Left renal cortex interstitium (tissue), 4 donors: ENCODE results near the gene OR6C4. TPM values are rescaled to one million over a fixed set of nuclear protein-coding genes. Genes with fewer than 3 reads are reported as not detected.
"Not testable (repeated sequence)": the region's sequence is repeated elsewhere in the genome, so short reads cannot be mapped to it uniquely, and the experiment has no call there.

ENCODE experiments used
- DNase-seq, 4 donors: peaks; one replicate each; pipeline ENCODE4 v3.0.0-alpha.2; 2013; ENCODE audit warnings: low read depth in 4 of 4, low spot score in 2 of 4, missing footprints in 1 of 4
- polyA plus RNA-seq, 4 donors: library from polyadenylated mRNA; unstranded; fragments of 120-200 nt; gene quantifications; one replicate each; pipeline ENCODE4 v1.2.1, GENCODE V29; 2013; ENCODE audit not compliant: insufficient read length in 4 of 4

OR6C4 gene
- polyA plus RNA-seq, result under 1 TPM in 1 of 4 donors, not detected in 3; 0.03 TPM

DNA sequence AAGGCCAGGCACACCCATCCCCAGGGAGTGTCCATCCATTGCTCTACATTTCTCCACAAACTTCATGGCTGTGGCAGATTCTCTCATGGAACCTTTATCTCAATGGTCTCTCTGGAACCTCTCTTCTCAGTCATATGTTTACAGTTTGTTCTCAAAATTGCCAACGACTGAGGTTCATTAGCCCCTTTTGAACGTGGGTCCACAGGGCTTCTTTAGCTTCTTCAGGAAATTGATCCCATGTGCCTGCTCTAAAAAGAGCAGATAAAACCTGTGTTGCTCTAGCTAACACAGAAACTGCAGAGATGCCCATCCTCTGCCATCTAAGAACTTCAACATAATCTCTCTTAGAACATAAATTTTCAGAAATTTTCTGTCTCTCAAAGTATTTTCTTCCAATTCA is at the start of gene OR6C4:
Gene OR6C4 (plus strand): TSS at position 301 of the 400 bp plus-strand sequence. CDS start 1,625 bp downstream, outside the sequence.
- DNase-seq, result no peak

DNA sequence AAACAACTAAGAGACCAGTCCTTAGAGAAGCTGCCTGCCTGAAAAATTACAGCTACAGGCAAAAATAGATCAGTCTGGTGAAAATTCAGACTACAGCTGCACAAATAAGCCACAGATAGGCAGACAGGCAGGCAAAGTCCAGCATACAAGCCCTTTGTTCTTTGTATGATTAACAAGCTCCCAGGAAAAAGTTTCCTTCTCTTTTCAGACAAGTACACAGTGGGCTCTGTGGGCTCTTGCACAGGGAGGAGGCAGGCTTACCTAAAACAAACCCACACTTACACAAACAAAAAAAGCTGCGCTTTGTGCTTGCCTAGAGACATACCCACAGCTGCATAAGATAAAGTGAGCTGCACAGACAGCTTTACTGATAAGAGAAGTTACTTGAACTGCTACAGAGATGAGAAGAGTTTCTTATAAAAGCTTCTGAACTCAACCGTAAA is 49.6 kb upstream of the OR6C4 start:
- DNase-seq, result peak in 1 of 4 donors; percentile 3

DNA sequence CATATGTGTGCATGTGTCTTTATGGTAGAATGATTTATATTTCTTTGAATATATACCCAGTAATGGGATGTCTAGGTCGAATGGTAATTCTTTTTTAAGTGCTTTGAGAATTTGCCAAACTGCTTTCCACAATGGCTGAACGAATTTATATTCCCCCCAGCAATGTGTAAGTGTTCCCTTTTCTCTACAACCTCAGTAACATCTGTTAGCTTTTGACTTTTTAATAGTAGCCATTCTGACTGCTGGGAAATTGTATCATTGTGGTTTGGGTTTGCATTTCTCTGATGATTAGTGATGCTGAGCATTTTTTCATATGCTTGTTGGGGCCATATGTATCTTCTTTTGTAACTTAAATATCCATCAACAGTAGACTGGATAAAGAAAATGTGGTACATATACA is 47.8 kb upstream of the OR6C4 start:
- no peak for DNase-seq

DNA sequence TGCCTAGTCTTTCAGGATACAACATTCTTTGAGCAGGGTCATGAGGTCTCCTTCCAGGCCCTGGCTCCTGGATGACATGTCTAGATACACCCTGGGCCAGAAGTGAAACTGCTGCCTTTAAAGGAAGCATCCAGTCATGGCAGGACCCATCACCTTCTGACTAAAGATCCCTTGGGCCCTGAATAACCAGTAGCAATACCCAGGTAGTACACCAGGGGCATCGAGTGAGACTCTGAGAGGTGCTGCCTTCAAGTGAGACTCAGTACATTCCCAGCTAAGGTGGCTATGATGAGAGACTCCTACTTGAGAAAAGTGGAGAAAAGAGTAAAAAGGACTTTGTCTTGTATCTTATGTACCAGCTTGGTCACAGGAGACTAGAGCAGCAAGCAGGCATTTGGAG is 33.7 kb upstream of the OR6C4 start:
- no peak for DNase-seq

DNA sequence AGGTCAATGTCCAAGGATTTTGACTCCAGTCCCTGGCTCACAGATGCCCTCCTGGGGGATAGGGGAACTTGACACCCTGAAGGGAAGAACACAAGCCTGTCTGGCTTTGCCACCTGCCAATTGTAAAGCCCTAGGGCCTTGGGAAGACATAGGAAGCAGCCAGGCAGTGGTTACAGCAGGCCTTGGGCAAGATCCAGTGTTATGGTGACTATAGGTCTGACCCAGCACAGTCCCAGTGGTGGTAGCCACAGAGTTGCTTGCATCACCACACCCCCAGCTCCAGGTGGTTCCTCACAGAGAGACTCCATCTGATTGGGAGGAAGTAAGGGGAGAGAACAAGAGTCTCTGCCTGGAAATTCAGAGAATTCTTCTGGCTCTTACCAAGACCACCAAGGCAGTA is 33.0 kb upstream of the OR6C4 start:
- no peak for DNase-seq

DNA sequence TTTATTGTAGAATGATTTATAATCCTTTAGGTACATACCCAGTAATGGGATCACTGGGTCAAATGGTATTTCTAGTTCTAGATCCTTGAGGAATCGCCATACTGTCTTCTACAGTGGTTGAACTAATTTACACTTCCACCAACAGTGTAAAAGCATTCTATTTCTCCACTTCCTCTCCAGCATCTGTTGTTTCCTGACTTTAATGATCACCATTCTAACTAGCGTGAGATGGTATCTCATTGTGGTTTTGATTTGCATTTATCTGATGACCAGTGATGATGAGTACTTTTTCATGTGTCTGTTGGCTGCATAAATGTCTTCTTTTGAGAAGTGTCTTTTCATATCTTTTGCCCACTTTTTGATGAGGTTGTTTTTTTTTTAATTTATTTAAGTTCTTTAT is 1.2 kb upstream of the OR6C4 start:
- DNase-seq, result not testable (repeated sequence)

DNA sequence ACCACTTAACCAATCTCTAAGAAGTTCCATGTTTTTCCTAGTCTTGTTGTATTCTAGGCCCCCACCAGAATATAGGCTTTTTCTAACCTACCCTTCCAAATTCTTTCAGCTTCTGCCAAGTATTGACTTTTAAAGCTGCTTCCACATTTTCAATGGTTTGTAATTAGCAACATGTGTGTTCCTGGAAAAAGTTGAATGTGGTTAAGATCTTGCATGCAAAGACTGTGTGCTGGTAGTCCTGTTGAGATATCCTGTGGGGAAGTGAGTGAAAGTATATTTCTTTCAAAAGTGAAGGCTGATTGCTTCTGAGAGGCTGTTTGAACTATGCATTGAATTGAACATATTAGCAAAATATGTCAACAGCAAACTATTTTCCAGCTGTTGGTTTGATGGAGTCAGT is 646 bp upstream of the OR6C4 start:
- DNase-seq, result no peak

DNA sequence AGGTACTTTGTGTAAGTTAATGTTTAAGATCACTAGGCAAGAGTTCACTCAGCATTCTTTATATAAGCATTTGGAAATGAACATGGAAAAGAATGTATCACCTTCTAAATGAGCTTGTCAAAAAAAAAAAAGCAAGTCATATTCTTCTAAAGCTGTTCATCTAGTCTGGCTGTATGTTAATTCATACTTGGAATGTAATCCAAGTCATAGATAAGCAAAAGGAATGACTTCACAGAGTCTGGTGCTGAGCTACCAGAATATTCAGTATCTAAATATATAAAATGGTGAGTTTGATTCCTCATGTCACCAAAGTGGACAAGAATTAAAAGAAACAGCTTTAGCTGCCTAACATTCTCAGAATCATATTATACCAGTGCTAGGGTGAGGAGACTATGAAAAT is 4.9 kb downstream of the OR6C4 start:
- DNase-seq, result no peak

DNA sequence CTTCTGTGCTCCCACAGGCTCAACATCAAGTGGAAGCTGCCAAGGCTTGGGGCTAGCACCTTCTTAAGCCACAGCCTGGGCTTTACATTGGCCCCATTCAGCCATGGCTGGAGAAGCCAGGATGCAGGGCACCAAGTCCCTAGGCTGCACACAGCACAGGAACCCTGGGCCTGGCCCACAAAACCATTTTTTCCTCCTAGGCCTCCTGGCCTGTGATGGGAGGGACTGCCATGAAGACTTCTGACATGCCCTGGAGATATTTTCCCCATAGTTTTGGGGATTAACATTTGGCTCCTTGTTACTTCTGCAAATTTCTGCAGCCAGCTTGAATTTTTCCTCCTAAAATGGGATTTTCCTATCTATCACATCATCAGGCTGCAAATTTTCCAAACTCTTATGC is 20.7 kb downstream of the OR6C4 start:
- not testable (repeated sequence) for DNase-seq

DNA sequence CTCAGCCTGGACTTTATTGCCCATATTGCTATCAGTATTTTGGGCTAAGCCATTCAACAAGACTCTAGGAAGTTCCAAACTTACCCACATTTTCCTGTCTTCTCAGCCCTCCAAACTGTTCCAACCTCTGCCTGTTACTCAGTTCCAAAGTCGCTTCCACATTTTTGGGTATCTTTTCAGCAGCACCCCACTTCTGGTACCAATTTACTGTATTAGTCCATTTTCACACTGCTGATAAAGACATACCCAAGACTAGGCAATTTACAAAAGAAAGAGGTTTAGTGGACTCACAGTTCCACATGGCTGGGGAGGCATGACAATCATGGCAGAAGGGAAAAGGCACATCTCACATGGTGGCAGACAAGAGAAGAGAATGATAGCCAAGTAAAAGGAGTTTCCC is 21.3 kb downstream of the OR6C4 start:
- DNase-seq, result not testable (repeated sequence)

DNA sequence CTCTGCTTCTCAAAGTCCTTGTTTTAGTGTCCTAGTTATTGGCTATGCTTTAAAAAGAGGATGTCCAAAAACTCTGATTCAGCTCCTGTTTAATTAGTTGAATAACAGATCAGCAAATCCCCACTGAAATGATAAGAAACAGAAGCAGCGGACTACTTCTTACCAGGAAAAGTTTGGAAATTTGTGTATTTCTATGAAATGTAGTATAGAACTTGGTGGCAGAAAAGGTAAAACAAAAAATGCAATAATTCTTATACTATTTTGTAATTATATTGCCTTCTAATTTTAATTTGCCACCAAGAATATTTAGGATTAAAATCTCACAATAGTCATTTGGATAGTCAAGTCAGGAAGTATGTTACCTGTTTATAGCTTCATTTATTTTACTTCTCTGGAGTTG is 22.8 kb downstream of the OR6C4 start, which contains the start of gene OR2AP1:
Gene OR2AP1 (plus strand): TSS at position 301 of the 400 bp plus-strand sequence. CDS start 1,947 bp downstream, outside the sequence.
- no peak for DNase-seq

DNA sequence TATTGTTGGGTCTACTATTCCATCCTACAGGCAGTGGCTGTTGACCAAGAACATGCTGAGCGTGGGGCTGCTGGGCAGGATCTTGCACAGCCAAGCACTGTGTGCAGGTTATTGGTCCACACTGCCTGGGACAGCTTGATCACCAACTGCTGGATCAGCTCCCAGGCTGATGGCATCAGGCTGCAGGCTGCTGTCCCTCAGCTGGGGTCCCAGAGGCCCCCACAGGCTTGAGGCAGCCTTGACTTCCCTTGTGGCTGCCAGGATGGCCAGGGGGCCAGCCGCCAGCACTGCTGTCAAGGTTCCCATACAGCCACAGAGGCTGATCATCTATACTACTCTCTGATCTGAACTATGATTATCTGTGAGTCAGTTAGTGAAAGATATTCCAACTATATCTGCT is 32.7 kb downstream of the OR6C4 start:
- DNase-seq, result no peak

DNA sequence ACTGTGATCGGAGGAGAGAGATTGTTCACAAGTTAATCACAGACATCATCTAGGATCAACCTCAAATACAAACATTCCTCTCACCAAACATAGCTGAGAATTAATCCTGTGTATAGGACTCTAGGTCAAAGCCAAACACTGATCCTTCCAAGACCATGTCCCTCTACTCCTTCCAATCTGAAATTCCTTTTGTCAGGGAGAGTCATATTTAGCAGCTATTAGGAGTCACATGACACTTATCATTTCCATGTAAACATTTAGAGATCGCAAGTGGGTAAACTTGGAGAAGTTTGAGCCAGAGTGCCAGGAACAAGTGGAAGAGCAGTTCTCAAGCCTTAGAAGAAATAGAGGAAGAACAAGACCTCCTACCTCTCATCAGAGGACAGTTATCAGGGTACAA is 36.4 kb downstream of the OR6C4 start:
- DNase-seq, result no peak

DNA sequence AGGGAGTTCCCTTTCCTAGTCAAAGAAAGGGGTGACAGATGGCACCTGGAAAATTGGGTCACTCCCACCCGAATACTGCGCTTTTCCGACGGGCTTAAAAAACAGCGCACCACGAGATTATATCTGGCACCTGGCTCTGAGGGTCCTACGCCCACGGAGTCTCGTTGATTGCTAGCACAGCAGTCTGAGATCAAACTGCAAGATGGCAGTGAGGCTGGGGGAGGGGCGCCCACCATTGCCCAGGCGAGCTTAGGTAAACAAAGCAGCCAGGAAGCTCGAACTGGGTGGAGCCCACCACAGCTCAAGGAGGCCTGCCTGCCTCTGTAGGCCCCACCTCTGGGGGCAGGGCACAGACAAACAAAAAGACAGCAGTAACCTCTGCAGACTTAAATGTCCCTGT is 40.8 kb downstream of the OR6C4 start:
- not testable (repeated sequence) for DNase-seq

Other genes starting within 250 kb of the OR6C4 start
- not detected for gene OR6C1, start 235.3 kb upstream of the OR6C4 start, polyA plus RNA-seq
- not detected for gene OR6C3, start 218.9 kb upstream of the OR6C4 start, polyA plus RNA-seq
- under 1 TPM in 1 of 4 donors, not detected in 3; 0.09 TPM for gene OR6C75, start 186.6 kb upstream of the OR6C4 start, polyA plus RNA-seq
- not detected for gene OR6C65, start 149.1 kb upstream of the OR6C4 start, polyA plus RNA-seq
- gene OR6C76, start 123.3 kb upstream of the OR6C4 start, polyA plus RNA-seq, result not detected
- not detected for gene OR6C2, start 105.5 kb upstream of the OR6C4 start, polyA plus RNA-seq
- gene OR6C70, start 79.5 kb upstream of the OR6C4 start, polyA plus RNA-seq, result not detected
- gene OR6C68, start 57.2 kb upstream of the OR6C4 start, polyA plus RNA-seq, result not detected
- gene OR2AP1, start 22.9 kb downstream of the OR6C4 start, polyA plus RNA-seq, result not detected
- gene OR10P1, start 87.3 kb downstream of the OR6C4 start, polyA plus RNA-seq, result not detected
- 10 to 100 TPM; 20.1 to 54.8 (median 33.9) TPM for gene ITGA7, start 158.3 kb downstream of the OR6C4 start, polyA plus RNA-seq
- gene BLOC1S1, start 166.4 kb downstream of the OR6C4 start, polyA plus RNA-seq, result 100 to 1,000 TPM; 115 to 162 (median 121) TPM
- 10 to 100 TPM; 18.7 to 39.4 (median 30.1) TPM for gene RDH5, start 170.8 kb downstream of the OR6C4 start, polyA plus RNA-seq
- 100 to 1,000 TPM; 607 to 729 (median 660) TPM for gene CD63, start 179.4 kb downstream of the OR6C4 start, polyA plus RNA-seq
- gene GDF11, start 193.5 kb downstream of the OR6C4 start, polyA plus RNA-seq, result 10 to 100 TPM; 18.2 to 29.2 (median 23.1) TPM